ENCODE data around the gene RELL1.

GRCh38 chr4:37567836-37568235, 118.3 kb downstream of the RELL1 start:
- TF ChIP-seq CTCF (conservative IDR thresholded peaks at IDR 0.05): no peak
- no peak for TF ChIP-seq ZFX (IDR thresholded peaks at IDR 0.05)
